Muscle layer of duodenum (tissue), 2 donors: Measurements from ENCODE around the gene LGALS7B.
"Not testable (repeated sequence)": the region's sequence is repeated elsewhere in the genome, so short reads cannot be mapped to it uniquely, and the experiment has no call there.

Experiments
- H3K27ac ChIP-seq: one replicate; pipeline ENCODE4 v1.7.0; 2013; ENCODE audit warnings: mild to moderate bottlenecking, low read length
- H3K27me3 ChIP-seq: one replicate; pipeline ENCODE4 v1.7.0; 2013; ENCODE audit warnings: low read depth, mild to moderate bottlenecking, control low read depth, low read length
- H3K36me3 ChIP-seq, 2 donors: one replicate each; pipeline ENCODE4 v1.7.0; 2013; ENCODE audit warnings: low read length in 2 of 2, control low read depth in 1 of 2, mild to moderate bottlenecking in 1 of 2; ENCODE audit not compliant: insufficient read depth in 2 of 2, control insufficient read depth in 1 of 2
- H3K4me1 ChIP-seq, 2 donors: one replicate each; pipeline ENCODE4 v1.7.0; 2013; ENCODE audit warnings: low read length in 2 of 2, mild to moderate bottlenecking in 2 of 2, control low read depth in 1 of 2, moderate library complexity in 1 of 2; ENCODE audit not compliant: insufficient read depth in 2 of 2, control insufficient read depth in 1 of 2
- H3K4me3 ChIP-seq, 2 donors: one replicate each; pipeline ENCODE4 v1.7.0; 2013; ENCODE audit warnings: low read length in 2 of 2, low read depth in 1 of 2, mild to moderate bottlenecking in 1 of 2
- H3K9me3 ChIP-seq, 2 donors: one replicate each; pipeline ENCODE4 v1.7.0; 2013; ENCODE audit warnings: low read length in 2 of 2, control low read depth in 1 of 2, mild to moderate bottlenecking in 1 of 2; ENCODE audit not compliant: control insufficient read depth in 1 of 2
- donor health status: healthy.

Gene LGALS7B

DNA sequence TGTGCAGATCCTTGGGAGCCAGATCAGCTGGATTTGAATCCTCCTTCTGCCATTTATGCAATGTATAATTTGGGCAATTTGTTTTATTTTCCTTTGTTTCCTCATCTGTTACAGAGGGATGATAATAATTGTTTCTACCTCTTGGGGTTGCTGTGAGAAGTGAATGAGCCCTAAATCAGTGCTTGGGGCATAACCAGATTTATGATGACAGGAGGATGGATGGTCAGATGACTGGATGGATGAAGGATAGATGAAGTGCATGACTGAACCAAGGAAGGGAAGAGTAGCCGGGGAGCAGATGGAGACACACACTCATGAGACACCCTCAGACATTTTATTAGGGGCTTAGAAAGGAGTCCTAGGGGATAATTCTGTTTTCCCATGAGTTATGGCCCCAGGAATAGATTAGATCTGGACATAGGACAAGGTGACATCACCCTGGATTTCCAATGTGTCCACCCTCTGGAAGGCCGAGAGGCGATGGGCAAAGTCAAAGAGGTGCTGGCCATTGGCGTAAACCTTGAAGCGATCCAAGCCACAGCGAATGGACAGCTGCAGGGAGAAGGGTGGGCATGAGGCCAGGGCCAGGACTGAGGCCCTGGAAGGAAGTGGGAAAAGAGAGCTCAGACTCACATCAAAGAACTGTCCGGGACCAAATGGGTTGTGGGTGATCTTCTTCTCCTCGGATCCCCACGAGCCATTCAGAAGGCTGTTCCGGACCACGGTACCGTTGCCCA is 12.5 kb downstream of the LGALS7B start:
- Histone ChIP-seq H3K4me3 (no peak overlapping the region), H3K4me1 (no peaks in the 10 kb centered on the region), H3K9me3 (no peaks in the 10 kb centered on the region), H3K36me3 (peaks cover 0 to 7% of the 10 kb centered on the region in 2 donors), H3K27ac (no peak overlapping the region), H3K27me3 (no peaks in the 10 kb centered on the region)

DNA sequence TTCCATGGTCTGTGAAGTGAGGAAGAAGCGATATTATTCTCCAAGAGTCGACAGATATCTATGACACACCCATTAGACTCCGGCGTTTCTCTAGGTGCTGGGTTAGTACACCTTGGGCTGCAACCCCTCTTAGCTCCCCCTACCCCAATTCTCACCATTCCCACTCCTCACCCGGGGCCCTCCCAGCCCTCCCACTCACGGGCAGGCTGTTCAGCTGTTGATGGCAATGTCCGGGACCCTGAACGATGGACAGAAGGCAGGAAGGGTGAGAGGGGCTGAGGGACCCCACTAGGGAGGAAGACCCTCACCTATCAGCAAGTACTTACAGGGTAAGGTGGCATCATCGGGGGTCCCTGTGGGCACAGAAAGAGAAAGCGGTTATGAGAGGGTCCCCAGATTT is 14.5 kb downstream of the LGALS7B start:
- Histone ChIP-seq H3K4me1 (no peaks in the 10 kb centered on the region), H3K4me3 (no peak overlapping the region), H3K9me3 (no peaks in the 10 kb centered on the region), H3K27me3 (no peaks in the 10 kb centered on the region), H3K36me3 (peaks cover 0 to 7% of the 10 kb centered on the region in 2 donors), H3K27ac (no peak overlapping the region)

DNA sequence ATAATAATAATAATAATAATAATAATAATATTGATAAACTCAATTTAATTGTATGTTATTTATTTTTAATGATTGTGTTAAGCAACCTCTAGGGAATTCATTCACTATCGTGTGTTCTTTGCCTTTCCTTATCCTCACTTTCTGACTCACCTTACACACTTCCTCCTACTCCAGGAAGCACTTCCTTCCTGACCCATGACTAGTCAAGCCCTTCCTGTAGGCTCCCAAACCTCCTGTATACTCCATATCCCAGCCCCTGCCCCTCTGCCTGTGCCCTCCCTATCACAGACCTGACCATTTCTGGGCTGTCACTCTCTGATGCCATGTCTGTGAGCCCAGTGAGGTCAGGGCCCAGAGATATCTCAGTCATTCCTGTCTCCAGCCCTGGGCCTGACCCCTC is 16.2 kb downstream of the LGALS7B start:
- peaks cover 0 to 7% of the 10 kb centered on the region in 2 donors for H3K36me3 ChIP-seq

DNA sequence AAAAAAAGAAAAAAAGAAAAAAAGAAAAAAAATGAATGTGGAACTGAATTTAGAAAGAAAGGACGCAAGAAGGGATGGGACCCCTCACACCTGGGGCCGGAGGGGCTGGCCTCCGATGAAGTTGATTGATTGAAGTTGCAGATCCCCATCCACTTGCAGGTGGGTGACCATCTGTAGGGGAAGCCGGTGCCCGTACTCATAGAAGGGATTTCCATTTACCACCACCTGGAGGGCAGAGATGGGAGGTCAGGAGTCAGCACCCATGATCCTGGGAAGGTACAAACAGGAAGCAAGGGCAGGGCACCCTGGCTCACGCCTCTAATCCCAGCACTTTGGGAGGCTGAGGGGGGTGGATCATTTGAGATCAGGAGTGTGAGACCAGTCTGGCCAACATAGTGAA is 17.4 kb downstream of the LGALS7B start:
- no peak overlapping the region for H3K27ac ChIP-seq
- peaks cover 0 to 7% of the 10 kb centered on the region in 2 donors for H3K36me3 ChIP-seq
- H3K27me3 ChIP-seq: no peaks in the 10 kb centered on the region
- no peak overlapping the region for H3K4me3 ChIP-seq
- no peaks in the 10 kb centered on the region for H3K9me3 ChIP-seq
- no peaks in the 10 kb centered on the region for H3K4me1 ChIP-seq

More for the DNA sequence above, 16.2 kb downstream of the LGALS7B start:
- Histone ChIP-seq H3K4me1 (no peaks in the 10 kb centered on the region), H3K27ac (no peak overlapping the region), H3K9me3 (no peaks in the 10 kb centered on the region), H3K27me3 (no peaks in the 10 kb centered on the region), H3K4me3 (no peak overlapping the region)

DNA sequence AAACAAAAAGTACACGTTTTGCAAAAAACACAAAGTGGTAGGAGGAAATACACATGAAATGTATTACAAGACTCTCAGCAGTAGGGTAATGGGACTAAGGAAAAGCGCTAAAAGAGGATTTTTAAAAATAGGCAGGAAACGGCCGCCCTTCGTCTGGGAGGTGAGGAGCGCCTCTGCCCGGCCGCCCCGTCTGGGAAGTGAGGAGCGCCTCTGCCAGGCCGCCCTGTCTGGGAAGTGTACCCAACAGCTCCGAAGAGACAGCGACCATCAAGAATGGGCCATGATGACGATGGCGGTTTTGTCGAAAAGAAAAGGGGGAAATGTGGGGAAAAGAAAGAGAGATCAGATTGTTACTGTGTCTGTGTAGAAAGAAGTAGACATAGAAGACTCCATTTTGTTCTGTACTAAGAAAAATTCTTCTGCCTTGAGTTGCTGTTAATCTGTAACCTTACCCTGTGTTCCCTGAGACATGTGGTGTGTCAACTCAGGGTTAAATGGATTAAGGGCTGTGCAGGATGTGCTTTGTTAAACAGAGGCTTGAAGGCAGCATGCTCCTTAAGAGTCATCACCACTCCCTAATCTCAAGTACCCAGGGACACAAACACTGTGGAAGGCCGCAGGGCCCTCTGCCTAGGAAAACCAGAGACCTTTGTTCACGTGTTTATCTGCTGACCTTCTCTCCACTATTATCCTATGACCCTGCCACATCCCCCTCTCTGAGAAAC is 18.5 kb downstream of the LGALS7B start:
- H3K27ac ChIP-seq, H3K4me3 ChIP-seq, H3K4me1 ChIP-seq, H3K9me3 ChIP-seq, H3K27me3 ChIP-seq, H3K36me3 ChIP-seq: not testable (repeated sequence)

DNA sequence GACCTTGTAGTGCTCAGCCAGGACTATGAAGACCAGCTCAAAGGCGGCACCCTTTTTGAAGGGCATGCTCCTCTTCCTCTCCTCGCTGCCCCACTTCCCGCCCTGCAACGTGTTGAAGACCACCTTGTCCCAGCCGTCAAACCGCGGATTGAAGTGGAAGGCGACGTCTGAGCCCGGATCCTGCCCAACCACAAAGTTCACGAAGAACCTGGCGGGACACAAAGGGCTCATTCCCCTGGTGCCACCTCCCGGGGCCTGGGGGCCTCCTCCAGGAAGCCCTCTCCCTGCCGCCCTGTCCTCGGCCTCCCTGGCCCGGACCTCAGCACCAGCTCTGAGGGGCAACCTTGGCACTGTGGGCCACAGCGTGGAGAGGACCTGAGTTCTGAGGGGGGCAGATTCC is 19.7 kb downstream of the LGALS7B start:
- H3K4me1 ChIP-seq: no peaks in the 10 kb centered on the region
- H3K9me3 ChIP-seq: no peaks in the 10 kb centered on the region
- no peaks in the 10 kb centered on the region for H3K27me3 ChIP-seq
- H3K36me3 ChIP-seq: no peaks in the 10 kb centered on the region
- H3K4me3 ChIP-seq: no peak overlapping the region
- no peak overlapping the region for H3K27ac ChIP-seq

DNA sequence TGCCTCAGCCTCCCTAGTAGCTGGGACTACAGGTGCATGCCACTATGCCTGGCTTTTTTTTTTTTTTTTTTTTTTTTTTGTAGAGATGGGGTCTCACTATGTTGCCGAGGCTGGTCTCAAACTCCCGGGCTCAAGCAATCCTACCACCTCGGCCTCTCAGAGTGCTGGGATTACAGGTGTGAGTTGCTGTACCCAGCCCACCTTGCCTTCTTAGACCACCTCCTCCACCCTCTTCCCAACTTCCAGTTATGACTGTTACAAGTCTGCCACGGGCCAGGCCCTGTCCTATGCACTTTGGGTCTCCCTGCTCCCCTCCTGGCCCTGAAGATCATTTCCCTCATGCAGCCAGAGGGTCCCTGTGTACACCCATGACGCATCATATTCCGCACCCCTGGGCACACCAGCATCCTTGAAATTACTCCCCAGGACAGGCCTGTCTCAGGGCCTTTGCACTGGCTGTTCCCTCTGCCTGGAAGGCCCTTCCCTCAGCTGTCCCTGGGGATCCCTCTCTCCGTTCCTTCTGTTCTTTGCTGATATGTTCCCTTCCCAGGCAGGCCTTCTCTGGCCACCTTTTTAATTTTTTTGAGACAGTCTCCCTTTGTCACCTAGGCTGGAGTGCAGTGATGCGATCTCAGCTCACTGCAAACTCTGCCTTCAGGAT is 20.7 kb downstream of the LGALS7B start:
- H3K36me3 ChIP-seq: no peaks in the 10 kb centered on the region
- H3K9me3 ChIP-seq: no peaks in the 10 kb centered on the region
- no peaks in the 10 kb centered on the region for H3K4me1 ChIP-seq
- no peak overlapping the region for H3K4me3 ChIP-seq
- no peak overlapping the region for H3K27ac ChIP-seq
- H3K27me3 ChIP-seq: no peaks in the 10 kb centered on the region

DNA sequence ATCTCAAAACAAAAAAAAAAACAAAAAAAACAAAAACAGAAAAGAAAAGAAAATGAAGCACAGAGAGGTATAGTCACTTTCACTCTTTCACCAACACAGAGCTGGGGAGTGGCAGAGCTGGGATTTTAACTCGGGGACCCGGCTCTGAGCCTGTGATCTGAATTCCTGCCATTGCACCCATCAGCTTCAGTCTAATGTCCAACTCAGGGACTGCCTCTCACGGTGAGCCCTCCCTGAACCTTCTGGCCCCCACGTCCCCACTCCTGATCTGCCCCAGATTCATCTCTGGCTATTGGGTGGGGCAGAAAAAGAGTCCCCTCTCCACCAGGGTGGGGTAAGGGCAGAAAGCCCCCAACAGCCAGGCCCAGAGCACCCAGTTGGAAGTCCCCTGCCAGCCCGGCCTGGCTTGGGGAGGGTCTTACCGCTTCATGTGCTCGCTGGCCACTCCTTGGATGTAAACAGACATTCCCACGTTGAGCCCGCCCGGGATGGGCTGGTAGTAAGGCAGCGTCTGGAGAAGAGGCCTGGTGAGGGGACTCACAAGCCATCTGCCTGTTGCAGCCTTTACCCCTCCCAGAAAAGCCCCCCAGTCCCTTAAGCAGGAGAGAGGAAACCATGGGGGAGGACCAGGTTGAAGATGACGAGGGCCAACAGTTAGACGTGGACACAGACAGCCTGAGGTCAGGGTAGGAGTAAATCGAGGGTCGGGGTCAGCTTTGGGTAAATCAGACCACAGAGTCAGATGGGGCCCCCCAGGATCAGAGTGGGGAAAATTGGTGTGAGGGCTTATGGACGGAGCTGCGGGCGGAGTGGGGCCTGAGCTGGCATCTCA is 23.2 kb downstream of the LGALS7B start:
- H3K9me3 ChIP-seq: no peaks in the 10 kb centered on the region
- H3K27ac ChIP-seq: peak overlapping the region; percentile 85
- H3K4me1 ChIP-seq: no peaks in the 10 kb centered on the region
- no peaks in the 10 kb centered on the region for H3K27me3 ChIP-seq
- H3K36me3 ChIP-seq: peaks cover 7 to 23% of the 10 kb centered on the region in 2 donors
- H3K4me3 ChIP-seq: peak overlapping the region in 1 of 2 donors; percentile 56

DNA sequence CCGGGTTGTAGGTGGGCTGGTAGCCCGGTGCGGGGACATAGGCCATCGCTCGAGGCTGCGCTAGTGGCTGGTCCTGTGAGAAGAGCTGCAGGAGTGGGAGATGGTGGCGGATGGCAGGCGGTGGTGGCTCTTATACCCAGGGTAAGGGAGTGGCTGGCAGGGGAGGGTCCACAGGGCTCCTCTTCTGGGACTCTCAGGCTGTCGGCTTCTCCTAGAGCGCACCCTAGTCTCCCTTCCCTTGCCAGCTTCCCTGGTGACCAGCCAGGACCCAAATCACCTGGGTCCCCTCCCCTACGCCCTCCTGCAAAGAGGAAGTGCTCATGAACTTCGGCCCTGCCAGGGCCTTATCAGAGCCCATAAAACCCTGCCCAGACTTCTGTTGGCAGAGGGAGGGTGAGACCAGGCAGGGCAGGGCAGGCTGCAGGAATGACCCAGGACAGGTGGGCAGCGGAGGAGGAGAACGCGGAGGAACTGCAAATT is 23.9 kb downstream of the LGALS7B start, which contains the start of gene LGALS4:
Gene LGALS4 (minus strand): TSS at position 105 of the 480 bp plus-strand sequence. CDS start 59 bp downstream, at position 46.
- Histone ChIP-seq H3K9me3 (no peaks in the 10 kb centered on the region), H3K4me1 (no peaks in the 10 kb centered on the region), H3K4me3 (peak within 1 kb of the TSS in 1 of 2 donors; percentile 56), H3K27ac (peak within 1 kb of the TSS; percentile 85), H3K36me3 (peaks cover 12 to 30% of the 10 kb centered on the region in 2 donors), H3K27me3 (no peaks in the 10 kb centered on the region)

DNA sequence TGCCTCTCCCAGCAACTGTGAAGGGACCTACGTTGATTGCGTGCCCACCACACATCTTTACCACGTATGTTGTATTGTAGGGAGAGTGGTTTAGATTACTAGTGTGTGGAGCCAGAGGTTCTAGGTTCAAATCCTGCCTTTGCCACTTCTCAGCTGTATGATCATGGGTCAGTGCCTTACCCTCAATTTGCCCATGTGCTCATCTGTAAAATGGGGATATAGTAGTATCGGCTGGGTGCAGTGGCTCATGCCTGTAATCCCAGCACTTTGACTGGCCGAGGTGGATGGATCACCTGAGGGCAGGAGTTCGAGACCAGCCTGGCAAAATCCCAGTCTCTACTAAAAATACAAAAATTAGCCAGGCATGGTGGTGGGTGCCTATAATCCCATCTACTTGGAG is 24.3 kb downstream of the LGALS7B start:
- Histone ChIP-seq H3K27me3 (no peaks in the 10 kb centered on the region), H3K9me3 (no peaks in the 10 kb centered on the region), H3K27ac (peak overlapping the region; percentile 45), H3K4me1 (no peaks in the 10 kb centered on the region), H3K4me3 (peak overlapping the region in 1 of 2 donors; percentile 28), H3K36me3 (peaks cover 12 to 33% of the 10 kb centered on the region in 2 donors)
